H9 (cell line): ENCODE results near the gene HS3ST3B1. TPM values are rescaled to one million over a fixed set of nuclear protein-coding genes. Genes with fewer than 3 reads are reported as not detected.

Experiments
- DNase-seq: peaks from one replicate; pipeline ENCODE4 v3.0.0-alpha.2; 2017
- H2AFZ ChIP-seq: one replicate; pipeline ENCODE4 v1.6.1; 2013; ENCODE audit warnings: mild to moderate bottlenecking, low read length, control low read depth, moderate library complexity
- H2AK5ac ChIP-seq: 2 replicates; pipeline ENCODE4 v1.6.1; 2013; ENCODE audit warnings: low read length, control low read depth, mixed read lengths; ENCODE audit not compliant: insufficient read length
- H2BK120ac ChIP-seq: one replicate; pipeline ENCODE4 v1.6.1; 2013; ENCODE audit warnings: low read depth, mild to moderate bottlenecking, low read length, control low read depth, inconsistent platforms; ENCODE audit not compliant: poor library complexity, severe bottlenecking
- H2BK12ac ChIP-seq: 2 replicates; pipeline ENCODE4 v1.6.1; 2013; ENCODE audit warnings: low read length, control low read depth, mixed read lengths, low read depth; ENCODE audit not compliant: insufficient read length
- H2BK15ac ChIP-seq: 2 replicates; pipeline ENCODE4 v1.6.1; 2013; ENCODE audit warnings: low read depth, low read length, control low read depth
- H2BK20ac ChIP-seq: one replicate; pipeline ENCODE4 v1.6.1; 2013; ENCODE audit warnings: low read depth, mild to moderate bottlenecking, low read length, control low read depth, inconsistent platforms; ENCODE audit not compliant: poor library complexity, severe bottlenecking
- H2BK5ac ChIP-seq: 2 replicates; pipeline ENCODE4 v1.6.1; 2013; ENCODE audit warnings: low read length, control low read depth, mixed read lengths; ENCODE audit not compliant: insufficient read length
- H3K14ac ChIP-seq: 2 replicates; pipeline ENCODE4 v1.6.1; 2013; ENCODE audit warnings: low read length, control low read depth; ENCODE audit not compliant: insufficient read depth
- H3K18ac ChIP-seq: 2 replicates; pipeline ENCODE4 v1.6.1; 2013; ENCODE audit warnings: low read depth, mild to moderate bottlenecking, mixed read lengths, low read length, control low read depth; ENCODE audit not compliant: insufficient read length
- H3K23ac ChIP-seq: 2 replicates; pipeline ENCODE4 v1.6.1; 2013; ENCODE audit warnings: low read length, control low read depth, mixed read lengths, low read depth; ENCODE audit not compliant: insufficient read length
- H3K23me2 ChIP-seq: 2 replicates; pipeline ENCODE4 v1.6.1; 2013; ENCODE audit warnings: low read depth, mild to moderate bottlenecking, mixed read lengths, low read length, control low read depth; ENCODE audit not compliant: insufficient read length, poor library complexity, severe bottlenecking
- H3K27ac ChIP-seq: 2 replicates; pipeline ENCODE4 v1.5.1; 2013; ENCODE audit warnings: low read length, control low read depth, mixed read lengths, low read depth; ENCODE audit not compliant: insufficient read length
- H3K27me3 ChIP-seq: 2 replicates; pipeline ENCODE4 v1.6.1; 2013; ENCODE audit warnings: low read length, control low read depth, inconsistent platforms; ENCODE audit not compliant: insufficient read depth
- H3K4ac ChIP-seq: 2 replicates; pipeline ENCODE4 v1.6.1; 2013; ENCODE audit warnings: low read depth, mild to moderate bottlenecking, control low read depth, inconsistent platforms, low read length, moderate library complexity
- H3K4me1 ChIP-seq: 2 replicates; pipeline ENCODE4 v1.6.1; 2013; ENCODE audit warnings: low read length, control low read depth, inconsistent platforms; ENCODE audit not compliant: insufficient read depth
- H3K4me2 ChIP-seq: 2 replicates; pipeline ENCODE4 v1.6.1; 2013; ENCODE audit warnings: low read length, control low read depth, mixed read lengths; ENCODE audit not compliant: insufficient read length, insufficient read depth
- H3K56ac ChIP-seq: 2 replicates; pipeline ENCODE4 v1.6.1; 2013; ENCODE audit warnings: low read depth, mild to moderate bottlenecking, mixed read lengths, low read length, control low read depth; ENCODE audit not compliant: insufficient read length
- H3K79me1 ChIP-seq: 2 replicates; pipeline ENCODE4 v1.6.1; 2013; ENCODE audit warnings: low read depth, mild to moderate bottlenecking, moderate library complexity, low read length, control low read depth, inconsistent platforms; ENCODE audit not compliant: insufficient read depth, poor library complexity, severe bottlenecking
- H3K79me2 ChIP-seq: 2 replicates; pipeline ENCODE4 v1.6.1; 2013; ENCODE audit warnings: low read length, control low read depth, inconsistent platforms; ENCODE audit not compliant: insufficient read depth
- H3K9ac ChIP-seq: 2 replicates; pipeline ENCODE4 v1.6.1; 2013; ENCODE audit warnings: low read length, control low read depth, mixed read lengths; ENCODE audit not compliant: insufficient read length; ENCODE audit errors: extremely low read depth
- H3K9me3 ChIP-seq: one replicate; pipeline ENCODE4 v1.6.1; 2013; ENCODE audit warnings: low read depth, low read length, inconsistent platforms; ENCODE audit not compliant: control insufficient read depth
- H3T11ph ChIP-seq: one replicate; pipeline ENCODE4 v1.6.1; 2013; ENCODE audit warnings: mild to moderate bottlenecking, low read length, control low read depth, inconsistent platforms
- H4K20me1 ChIP-seq: one replicate; pipeline ENCODE4 v1.6.1; 2013; ENCODE audit not compliant: control insufficient read depth, insufficient read length, insufficient read depth
- H4K5ac ChIP-seq: 2 replicates; pipeline ENCODE4 v1.6.1; 2013; ENCODE audit warnings: low read depth, mild to moderate bottlenecking, mixed read lengths, low read length, control low read depth; ENCODE audit not compliant: insufficient read length
- H4K8ac ChIP-seq: replicated peaks from 2 replicates; pipeline ENCODE4 v1.6.1; 2013; ENCODE audit warnings: low read length, control low read depth, mixed read lengths, low read depth; ENCODE audit not compliant: insufficient read length
- H4K91ac ChIP-seq: 2 replicates; pipeline ENCODE4 v1.6.1; 2013; ENCODE audit warnings: low read depth, mild to moderate bottlenecking, moderate library complexity, mixed read lengths, low read length, control low read depth; ENCODE audit not compliant: insufficient read length
- H3K27ac Mint-ChIP-seq, 3 experiments: 2 replicates in 2 of 3; 3 replicates in 1 of 3; pipeline ENCODE4 v1.8.0; 2020 to 2021; ENCODE audit warnings: mixed read lengths in 3 of 3, mild to moderate bottlenecking in 1 of 3, moderate library complexity in 1 of 3
- H3K27me3 Mint-ChIP-seq: 2 replicates; pipeline ENCODE4 v1.8.0; 2021; ENCODE audit warnings: low read depth, mild to moderate bottlenecking, moderate library complexity, mixed read lengths
- H3K36me3 Mint-ChIP-seq, 3 experiments: 2 replicates in 2 of 3; 3 replicates in 1 of 3; pipeline ENCODE4 v1.8.0; 2020 to 2021; ENCODE audit warnings: low read depth in 3 of 3, mixed read lengths in 3 of 3; ENCODE audit not compliant: insufficient read depth in 1 of 3
- H3K4me1 Mint-ChIP-seq, 2 experiments: 2 replicates each; pipeline ENCODE4 v1.8.0; 2020; ENCODE audit warnings: mixed read lengths in 2 of 2
- H3K4me3 Mint-ChIP-seq, 2 experiments: 2 replicates in 1 of 2; 3 replicates in 1 of 2; pipeline ENCODE4 v1.8.0; 2020 to 2021; ENCODE audit warnings: mild to moderate bottlenecking in 2 of 2, mixed read lengths in 2 of 2, moderate library complexity in 1 of 2
- H3K9me3 Mint-ChIP-seq, 2 experiments: 2 replicates in 1 of 2; 3 replicates in 1 of 2; pipeline ENCODE4 v1.8.0; 2020; ENCODE audit warnings: mild to moderate bottlenecking in 2 of 2, mixed read lengths in 2 of 2, moderate library complexity in 1 of 2
- CTCF ChIP-seq: fragments of 200-600 bp; sonication (generic); conservative IDR thresholded peaks from 3 replicates; pipeline ENCODE4 v1.8.0; 2021; ENCODE audit warnings: antibody characterized with exemption, mild to moderate bottlenecking
- WGBS: extraction: QIAGEN DNeasy Blood & Tissue Kit; methylation state at CpG from one replicate; pipeline ENCODE4 v1.1.7; 2013; ENCODE audit warnings: missing lambda C conversion rate, low lambda C conversion rate, mixed read lengths; ENCODE audit not compliant: insufficient read length; ENCODE audit errors: extremely low coverage; 5-methylcytosine and 5-hydroxymethylcytosine counted together
- total RNA-seq: library from RNA; stranded (reverse); gene quantifications from 2 replicates; pipeline ENCODE4 v1.2.1, GENCODE V29; 2021

Gene HS3ST3B1
- total RNA-seq, 1 experiment from 2014 or later, result 2.8 TPM

DNA sequence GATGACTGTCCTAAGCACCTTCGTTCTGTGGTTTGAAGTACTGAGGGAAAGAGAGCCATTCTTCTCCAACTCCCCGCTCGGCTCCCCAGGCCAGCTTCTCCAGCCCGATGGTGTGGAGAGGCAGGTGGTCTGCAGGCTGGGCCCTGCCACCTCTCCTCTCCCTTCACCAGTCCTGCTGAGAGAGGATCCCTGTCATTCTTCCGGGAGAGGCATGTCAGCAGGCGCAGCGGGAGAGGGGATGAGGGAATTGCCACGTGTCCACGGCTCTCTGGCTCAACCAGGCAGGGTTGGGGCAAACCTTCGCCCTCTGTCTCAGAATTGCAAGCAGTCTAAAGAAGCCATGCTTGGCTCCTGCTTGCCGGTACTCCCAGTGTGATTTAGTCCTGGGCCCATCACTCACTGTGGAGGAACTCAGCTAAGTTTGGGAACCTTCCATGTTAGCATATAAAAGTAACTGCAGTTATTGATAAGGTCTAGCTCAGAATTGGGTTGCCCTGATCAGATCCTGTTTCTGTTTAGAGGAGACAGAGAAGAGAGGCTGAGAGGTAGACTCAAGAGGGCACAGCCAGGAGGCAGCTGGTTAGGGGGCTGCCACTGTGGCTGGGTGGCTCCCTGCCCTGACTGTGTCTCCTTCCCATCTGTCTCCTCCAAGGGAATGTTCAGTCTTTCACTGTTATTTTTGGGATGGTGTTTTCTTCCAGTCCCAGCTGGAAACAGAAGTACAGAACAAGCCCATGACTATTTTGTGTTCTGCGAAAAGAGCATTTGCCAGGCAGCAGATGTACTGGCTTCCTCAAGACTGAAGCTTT, 17.4 kb downstream of the HS3ST3B1 start:
- Histone ChIP-seq H4K5ac (no peak overlapping the region), H4K91ac (no peak overlapping the region), H3K4ac (no peak overlapping the region), H3T11ph (no peak overlapping the region), H3K4me2 (no peak overlapping the region), H2BK20ac (no peak overlapping the region), H4K20me1 (no peaks in the 10 kb centered on the region), H3K27ac (no peak overlapping the region), H3K79me2 (peaks cover 2% of the 10 kb centered on the region; the same call in 1 of the 2 replicates), H3K23me2 (no peaks in the 10 kb centered on the region), H3K23ac (no peak overlapping the region), H2BK120ac (no peak overlapping the region), H3K79me1 (no peaks in the 10 kb centered on the region), H2BK12ac (no peak overlapping the region), H3K4me1 (peaks cover 21% of the 10 kb centered on the region; the same call in 1 of the 2 replicates), H2AK5ac (no peak overlapping the region), H3K9me3 (no peaks in the 10 kb centered on the region), H3K9ac (no peak overlapping the region), H2BK5ac (no peak overlapping the region), H3K56ac (no peak overlapping the region), H3K14ac (no peak overlapping the region), H2BK15ac (no peak overlapping the region), H3K27me3 (no peaks in the 10 kb centered on the region), H2AFZ (no peak overlapping the region), H3K18ac (peak overlapping the region; percentile 27), H4K8ac (no peak overlapping the region)
- no CpG with 5 or more reads among the region's 12 CpGs for WGBS
- peaks cover 50% of the 10 kb centered on the region in 2 experiments for H3K4me1 Mint-ChIP-seq
- no peak for DNase-seq
- H3K36me3 Mint-ChIP-seq, result peaks cover 4 to 9% (median 8%) of the 10 kb centered on the region in 3 experiments; a peak in 5 of 7 replicates
- H3K4me3 Mint-ChIP-seq, result no peak overlapping the region
- peaks cover under 1 to 5% of the 10 kb centered on the region in 2 experiments; a peak in 3 of 5 replicates for H3K9me3 Mint-ChIP-seq
- TF ChIP-seq CTCF, result no peak
- peak overlapping the region in 1 of 3 experiments; percentile 40; a peak in 2 of 7 replicates for H3K27ac Mint-ChIP-seq
- H3K27me3 Mint-ChIP-seq, result peaks cover 8% of the 10 kb centered on the region
